NOMO-1 treated with DMSO at 0.1 percent for 48 hours (cell line): Measurements from ENCODE around the gene AP4S1.

Experiments used
- DNase-seq: peaks from one replicate; lab custom pipeline; 2025; ENCODE audit not compliant: unreplicated experiment; lab: John Stamatoyannopoulos, UW

AP4S1 gene, protein sequence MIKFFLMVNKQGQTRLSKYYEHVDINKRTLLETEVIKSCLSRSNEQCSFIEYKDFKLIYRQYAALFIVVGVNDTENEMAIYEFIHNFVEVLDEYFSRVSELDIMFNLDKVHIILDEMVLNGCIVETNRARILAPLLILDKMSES

DNA sequence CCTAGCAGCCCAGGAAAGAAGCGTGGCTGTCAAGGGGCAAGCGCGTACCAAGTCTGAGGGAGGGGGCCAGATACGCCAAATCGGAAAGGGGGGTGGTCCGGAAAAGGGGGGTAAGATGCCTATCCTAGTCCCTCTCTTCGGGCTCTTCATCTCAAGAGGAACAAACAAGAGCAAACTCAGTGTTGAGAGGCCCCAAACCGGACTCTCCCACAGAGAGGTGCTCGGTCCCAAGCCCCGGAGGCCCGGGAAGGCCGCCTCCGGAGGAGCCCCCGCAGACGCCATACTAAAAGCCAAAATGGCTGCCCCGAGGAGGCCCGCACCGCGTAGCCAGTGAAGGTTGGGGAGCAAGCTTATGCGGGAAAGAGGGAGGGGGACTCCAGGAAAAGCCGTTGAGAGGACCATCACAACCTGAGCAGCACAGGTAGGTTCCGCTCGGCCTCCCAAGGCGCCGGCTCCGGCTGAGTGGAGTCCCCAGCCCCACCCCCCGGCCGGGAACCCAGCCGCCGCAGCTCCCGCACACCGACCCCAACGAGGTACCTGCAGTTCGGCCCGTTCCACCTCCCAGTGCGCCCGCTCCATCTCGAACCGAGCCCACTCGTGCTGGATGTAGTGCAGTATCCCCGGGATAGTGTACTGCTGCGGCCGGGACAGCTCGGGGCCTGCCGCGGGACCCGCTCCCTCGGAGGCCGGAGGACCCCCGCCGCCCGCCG, at the start of gene AP4S1:
TSS of gene AP4S1 (plus strand) at position 283 of the 710 bp plus-strand sequence. CDS start 40,548 bp downstream, outside the sequence.
- peak; percentile 26 for DNase-seq

DNA sequence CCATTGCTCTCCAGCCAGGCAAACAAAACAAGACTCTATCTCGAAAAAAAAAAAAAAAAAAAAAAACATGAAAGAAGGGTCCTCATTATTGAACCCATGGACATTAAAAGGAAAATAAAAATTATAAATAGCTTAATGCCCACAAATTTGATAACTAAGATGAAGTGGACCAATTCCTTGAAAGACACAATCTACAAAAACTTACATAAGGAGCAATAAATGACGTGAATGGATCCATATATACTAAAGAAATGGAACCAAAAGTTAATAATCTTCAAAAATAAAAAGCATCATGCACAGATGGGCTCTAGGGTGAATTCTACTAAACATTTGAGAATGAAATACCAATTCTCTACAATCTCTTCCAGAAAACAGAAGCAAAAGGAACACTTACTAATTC, 47.7 kb upstream of the AP4S1 start:
- DNase-seq: no peak

DNA sequence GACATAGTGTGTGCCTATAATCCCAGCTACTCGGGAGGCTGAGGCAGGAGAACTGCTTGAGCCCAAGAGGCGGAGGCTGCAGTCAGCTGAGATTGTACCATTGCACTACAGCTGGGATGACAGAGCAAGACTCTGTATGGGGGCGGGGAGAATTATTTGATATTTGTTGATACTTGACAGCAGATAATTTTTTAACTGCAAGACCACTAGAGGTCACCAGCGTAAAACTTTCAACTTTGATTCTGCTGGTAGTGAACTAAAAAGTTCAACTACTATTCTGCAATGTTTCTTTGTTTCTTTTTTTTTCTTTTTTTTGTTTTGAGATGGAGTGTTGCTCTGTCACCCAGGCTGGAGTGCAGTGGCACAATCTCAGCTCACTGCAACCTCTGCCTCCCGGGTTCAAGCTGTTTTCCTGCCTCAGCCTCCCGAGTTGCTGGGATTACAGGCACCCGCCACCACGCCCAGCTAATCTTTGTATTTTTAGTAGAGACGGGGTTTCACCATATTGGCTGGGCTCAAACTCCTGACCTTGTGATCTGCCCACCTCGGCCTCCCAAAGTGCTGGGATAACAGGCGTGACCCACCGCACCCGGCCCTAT, 45.2 kb upstream of the AP4S1 start:
- DNase-seq: peak; percentile 40

DNA sequence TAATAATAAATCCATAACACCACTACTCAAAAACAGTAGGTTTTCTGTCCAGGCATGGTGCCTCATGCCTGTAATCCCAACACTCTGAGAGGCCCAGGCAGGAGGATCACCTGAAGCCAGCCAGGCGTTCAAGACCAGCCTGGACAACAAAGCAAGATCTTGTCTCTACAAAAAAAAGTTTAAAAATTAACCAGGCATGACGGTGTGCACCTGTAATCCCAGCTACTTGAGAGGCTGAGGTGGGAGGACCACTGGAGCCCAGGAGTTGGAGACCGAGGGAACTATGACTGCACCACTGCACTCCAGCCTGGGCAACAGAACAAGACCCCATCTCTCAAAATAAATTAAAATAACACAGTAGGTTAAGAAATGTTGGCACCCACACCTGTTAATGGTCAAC, 44.5 kb upstream of the AP4S1 start:
- no peak for DNase-seq

DNA sequence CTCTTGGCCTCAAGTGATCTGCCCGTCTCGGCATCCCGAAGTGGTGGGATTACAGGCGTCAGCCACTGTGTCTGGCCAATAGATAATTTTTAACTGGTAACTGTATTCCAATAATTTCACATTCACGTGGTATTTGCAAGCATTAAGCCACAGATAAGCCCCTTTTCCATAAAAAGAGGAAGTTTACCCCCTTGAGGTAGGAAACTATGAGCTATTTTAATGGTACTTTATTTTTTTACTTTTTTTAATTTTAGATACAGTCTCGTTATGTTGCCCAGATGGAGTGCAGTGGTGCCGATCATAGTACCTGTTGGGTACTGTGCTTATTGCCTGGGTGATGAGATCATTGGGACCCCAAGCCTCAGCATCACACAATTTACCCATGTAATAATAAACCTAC, 42.9 kb upstream of the AP4S1 start:
- DNase-seq: no peak

DNA sequence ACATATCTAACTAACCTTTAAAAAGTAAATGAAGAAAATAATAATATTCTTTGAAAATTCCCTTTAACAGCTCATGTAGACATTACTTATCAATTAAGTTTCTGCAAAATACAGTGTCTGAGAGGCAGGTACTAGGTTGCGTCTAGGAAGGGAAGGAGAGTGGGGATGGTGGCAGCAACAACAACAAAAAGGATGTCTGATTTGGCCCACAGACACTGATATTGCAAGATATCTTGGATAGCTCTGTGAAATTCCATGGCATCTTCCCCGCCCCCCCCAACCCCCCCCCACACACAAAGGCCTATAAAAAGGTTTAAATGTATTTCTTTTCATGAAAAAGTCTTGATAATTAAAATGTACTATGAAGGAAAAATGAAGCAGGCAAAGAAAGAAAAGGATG, 41.6 kb upstream of the AP4S1 start:
- no peak for DNase-seq

DNA sequence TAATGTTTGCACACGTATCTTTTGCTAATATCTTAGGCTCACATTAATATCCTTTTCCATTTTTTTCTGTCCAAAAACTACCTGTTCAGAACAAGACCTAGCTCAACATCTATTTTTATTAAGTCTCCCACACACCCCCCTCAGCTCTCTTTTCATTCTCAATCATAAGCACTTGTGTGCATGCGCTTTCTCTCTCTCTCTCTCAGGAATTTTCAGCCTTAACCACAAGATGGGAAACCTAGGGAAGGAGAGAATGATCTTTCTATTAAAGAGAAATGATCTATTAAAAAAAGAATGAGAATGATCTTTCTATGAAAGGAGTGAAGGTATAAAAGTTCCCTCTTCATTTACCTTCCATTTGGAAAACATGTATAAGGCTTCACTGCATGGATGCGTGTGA, 39.7 kb upstream of the AP4S1 start:
- DNase-seq: no peak

DNA sequence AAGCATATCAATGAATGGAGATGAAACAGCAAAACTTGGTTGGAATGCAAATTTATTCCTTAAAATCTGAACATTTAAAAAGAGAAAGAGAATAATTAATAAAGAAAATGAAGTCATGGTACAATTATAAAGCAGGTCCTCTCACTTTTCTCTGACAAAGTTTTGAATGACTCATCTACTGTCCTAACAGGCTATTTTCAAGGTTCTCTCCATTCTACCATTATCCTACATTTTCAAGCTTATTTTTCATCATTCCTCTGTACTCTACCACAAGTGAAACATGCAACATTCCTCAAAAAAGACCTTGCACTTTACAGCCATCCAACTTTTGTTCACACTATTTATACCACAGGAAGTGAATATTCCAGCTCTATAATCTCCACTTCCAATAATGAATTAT, 36.9 kb upstream of the AP4S1 start:
- no peak for DNase-seq

DNA sequence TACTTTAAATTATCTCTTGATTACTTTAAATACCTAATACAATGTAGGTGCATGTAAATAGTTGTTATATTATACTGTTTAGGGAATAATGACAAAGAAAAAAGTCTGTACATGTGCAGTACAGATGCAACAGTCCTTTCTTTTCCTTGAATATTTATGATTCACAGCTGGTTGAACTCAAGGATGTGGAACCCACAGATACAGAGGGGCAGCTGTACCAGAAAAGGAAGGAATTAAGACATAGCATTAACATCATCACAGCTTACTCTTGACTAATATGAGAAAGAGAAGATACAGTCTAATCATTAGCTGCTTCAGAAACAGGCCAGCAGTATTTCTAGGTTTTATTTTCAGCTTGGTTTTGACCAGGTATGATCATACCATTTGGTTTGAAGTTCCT, 34.7 kb upstream of the AP4S1 start:
- DNase-seq: no peak

DNA sequence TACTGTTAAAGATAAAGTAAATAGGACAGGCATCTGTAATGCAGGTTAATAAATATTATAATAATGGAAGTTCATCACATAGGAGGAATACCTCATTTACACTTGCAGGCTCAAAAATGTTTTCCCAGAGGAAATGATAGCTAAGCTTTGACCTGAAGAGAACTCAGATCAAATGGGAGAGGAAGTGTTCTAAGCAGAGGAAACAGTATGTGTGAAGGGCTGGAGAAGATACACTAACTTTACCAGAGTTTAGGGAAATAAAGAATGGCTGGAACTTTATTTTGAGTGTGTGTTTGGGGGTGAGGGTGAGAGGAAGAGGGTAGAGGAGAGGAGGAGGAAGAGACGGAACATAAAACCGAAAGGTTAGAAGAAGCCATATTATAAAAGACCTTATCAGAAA, 34.0 kb upstream of the AP4S1 start:
- DNase-seq: no peak

DNA sequence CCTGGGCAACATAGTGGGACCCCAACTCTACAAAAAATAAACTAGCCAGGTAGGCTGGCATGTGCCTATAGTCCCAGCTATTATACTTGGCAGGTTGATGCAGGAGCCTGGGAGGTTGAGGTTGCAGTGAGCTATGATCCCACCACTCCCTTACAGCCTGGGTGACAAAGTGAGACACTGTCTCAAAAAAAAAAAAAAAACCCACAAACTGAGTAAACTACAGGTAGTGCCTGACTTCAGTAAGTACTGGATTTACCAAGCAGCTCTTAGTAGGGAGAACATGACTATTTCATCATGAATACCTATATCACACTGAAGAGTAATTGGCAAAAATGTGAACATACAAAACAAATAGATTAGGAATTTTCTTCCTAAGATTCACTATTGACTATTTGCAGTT, 32.4 kb upstream of the AP4S1 start:
- no peak for DNase-seq

DNA sequence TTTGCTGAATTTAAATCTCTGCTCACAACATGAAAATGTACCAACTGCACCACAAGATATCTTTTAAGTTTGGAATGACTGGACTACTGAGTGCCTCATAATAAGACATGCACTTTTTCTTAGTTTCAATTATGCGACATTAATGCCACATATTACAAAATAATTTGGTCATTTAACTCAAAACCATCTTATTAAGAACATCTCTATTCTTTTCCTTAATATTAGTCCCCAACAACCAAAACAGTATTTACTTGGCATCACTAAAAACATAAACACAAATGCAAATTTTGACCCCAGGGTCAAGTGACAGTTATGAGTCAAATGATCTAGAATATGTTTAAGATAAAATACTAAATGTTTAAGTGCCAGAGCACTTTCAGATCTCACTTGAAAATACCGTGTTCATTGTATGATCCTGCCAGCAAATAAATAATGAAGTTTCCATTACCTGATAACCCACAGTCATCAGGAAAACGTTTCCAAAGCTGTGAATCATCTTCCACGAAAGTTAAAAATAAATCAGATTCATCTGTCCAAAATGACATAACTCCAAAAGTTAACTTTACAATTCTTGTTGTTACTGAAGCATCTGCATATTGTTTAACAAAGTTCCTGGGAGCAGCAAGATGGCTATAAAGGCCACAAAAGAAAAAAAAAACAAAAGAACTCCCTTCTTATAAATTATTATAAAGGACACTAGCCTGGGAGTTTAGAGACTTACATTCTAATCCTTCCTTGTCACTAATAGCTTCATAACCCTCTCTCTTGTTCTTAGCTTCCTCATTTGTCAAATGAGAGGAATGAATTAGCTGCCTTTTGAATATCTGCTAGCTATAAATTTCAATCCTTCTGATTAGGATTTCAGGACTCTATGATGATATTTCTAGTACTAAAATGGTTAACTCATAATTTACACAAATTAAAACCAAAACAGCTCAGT, 30.5 kb upstream of the AP4S1 start:
- peak; percentile 20 for DNase-seq

DNA sequence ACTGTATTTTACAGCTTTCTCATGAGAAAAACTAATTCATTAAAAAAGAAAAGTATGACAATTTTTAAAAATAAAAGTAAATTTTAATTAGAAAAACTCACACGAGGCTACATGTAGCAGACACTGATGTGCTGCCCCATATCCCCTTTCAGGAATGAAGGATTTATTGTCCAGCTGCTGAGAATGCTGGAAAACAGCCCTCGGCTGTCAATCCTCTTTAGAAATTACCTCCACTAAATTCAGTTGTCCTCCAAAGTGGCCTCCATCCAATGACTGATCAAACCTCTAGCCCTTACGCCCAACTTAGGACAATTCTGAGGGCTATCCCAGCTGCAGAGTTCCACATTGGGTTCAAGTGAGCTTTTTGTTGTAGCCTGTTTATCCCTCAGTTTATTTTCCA, 29.8 kb upstream of the AP4S1 start:
- DNase-seq: no peak

DNA sequence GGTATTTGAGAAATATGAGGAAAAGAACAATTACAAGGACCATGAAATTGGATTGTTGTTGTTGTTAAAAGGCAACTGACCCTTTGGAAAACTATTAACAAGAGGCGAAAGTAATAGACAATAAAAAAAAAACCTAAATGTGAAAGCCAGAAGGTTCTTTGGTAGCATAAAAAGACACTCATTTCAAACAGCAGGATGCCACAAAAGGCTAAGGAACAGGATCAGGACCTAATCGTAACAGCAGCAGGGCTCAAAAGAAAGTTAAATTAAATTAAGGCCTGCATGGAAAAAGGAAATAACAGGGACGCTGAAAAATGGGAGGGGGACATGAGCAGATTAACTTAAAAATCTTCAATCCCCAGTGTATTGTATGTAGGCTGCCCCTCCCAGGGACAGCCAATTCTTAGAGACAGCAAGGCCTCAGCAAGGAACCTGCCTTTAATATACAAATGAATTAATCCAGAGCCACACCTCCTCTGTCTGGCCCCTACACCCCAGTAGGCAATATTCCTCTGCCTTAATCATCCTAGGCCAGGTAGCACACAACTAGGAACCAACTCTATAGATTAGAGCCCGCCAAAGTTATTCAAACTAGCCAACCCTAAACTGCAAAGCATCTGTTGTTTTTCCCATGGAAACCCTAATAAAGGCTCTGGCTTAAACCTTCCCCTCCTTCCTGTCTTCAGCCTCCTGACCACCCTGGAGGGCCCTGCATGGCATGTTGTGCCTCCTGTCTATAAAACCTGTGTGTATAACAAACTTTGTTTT, 28.4 kb upstream of the AP4S1 start:
- DNase-seq: no peak

DNA sequence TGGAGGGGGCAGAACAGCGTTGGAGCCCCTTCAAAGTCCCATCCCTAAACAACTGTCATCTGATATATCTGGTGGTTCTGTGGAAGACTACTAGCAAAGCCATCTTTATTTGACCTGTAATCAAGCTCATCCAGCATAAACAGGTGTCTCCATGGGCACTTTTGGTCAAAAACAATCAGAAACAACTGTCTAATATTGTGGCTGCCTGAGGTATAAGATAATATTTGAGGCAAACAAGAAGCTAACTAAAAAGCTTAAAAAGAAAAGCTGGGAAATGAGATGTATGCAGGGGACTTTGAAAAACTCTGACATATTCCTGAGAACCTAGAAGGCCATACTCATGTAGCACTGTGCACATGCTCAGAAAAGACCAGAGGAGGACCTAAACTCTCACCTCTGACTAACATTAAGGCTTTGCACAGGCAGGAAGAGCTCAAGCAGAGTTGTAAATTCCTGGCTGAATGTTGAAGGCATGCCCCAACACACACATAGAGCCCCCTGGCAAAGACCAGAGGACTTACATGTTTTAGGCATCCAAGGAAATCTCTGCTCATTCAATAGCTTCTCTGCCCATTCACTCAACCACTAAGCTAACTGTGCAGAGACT, 27.2 kb upstream of the AP4S1 start:
- no peak for DNase-seq

DNA sequence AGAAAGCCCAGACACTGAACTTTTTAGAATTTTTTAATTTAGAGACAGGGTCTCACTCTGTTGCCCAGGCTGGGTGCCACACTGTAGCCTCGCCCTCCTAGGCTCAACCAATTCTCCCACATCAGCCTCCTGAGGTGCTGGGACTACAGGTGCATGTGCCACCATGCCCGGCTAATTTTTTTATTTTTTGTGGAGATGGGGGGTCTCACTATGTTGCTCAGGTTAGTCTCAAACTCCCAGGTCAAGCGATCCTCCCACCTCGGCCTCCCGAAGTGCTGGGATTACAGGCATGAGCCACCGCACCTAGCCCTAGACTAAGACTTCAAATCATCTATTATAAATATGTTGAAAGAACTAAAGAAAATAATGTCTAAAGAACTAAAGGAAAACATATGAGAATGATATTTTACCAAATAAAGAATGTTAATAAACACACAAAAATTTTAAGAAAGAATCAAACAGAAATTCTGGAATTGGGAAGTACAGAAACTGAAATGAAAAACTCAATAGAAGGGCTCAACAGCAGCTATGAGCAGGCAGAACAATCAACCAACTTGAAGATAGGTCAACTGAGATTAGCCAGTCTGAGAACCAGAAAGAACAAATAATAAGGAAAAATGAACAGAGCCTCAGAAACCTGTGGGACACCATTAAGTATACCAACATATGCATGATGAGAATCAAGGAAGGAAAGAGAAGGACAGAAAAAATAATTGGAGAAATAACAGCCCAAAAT, 26.2 kb upstream of the AP4S1 start:
- no peak for DNase-seq

DNA sequence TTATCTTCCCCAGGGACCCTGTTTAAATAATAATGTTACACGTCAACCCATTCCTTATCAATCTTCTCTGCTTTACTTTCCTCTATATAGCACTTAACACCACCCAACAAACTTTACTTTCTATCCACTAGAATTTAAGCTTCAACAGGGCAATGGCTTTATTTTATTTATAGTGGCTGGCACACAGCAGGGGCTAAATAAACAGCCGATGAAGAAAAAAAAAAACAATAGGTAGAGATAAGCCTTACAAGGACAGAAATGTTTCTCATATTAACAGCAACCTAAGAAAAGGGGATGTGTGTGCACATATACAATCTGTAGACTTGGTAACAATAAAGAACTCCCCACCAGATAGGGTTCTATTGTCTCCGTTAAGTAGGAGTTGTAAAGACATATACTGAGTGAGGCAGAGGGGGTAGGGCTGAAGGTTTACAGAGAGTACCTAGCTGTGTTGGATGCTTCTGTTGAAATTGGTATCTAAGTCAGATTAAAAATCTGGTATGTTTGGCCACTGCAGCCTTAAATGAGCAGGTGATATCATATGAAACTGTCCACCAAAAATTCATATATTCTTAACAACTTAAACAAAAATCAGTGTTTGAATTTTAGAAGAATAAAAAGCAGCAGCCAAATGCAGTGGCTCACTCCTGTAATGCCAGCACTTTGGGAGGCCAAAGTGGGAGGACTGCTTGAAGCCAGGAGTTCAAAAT, 24.7 kb upstream of the AP4S1 start:
- no peak for DNase-seq

DNA sequence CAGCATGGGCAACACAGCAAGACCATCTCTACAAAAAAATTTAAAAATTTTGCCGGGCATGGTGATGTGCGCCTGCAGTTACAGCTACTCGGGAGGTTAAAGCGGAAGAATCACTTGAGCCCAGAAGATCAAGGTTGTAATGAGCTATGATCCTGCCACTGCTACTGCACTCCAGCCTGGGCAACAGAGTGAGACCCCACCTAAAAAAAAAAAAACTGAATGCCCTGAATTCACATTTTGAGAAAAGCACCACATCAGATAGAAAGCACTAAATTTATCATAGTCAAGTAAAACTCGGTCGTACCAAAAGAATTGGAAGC, 24.1 kb upstream of the AP4S1 start:
- DNase-seq: no peak

DNA sequence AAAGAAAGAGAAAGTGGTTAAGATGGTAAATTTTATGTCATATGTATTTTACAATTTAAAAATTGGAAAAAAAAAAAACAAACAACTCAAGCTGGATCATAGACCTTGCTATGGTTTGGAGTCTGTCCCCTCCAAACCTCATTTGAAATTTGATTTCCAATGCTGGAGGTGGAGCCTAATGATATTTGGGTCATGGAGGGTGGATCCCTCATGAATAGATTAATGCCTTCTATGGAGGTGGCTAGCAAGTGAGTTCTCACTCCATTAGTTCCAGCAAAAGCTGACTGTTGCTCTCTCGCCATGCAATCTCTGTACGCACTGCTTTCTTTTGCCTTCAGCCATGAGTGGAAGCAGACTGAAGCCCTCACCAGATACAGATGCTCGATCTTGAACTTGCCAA, 22.2 kb upstream of the AP4S1 start:
- no peak for DNase-seq
